RWPE2 (cell line): ENCODE results near the gene MRPS25.

ENCODE experiments used
- ATAC-seq: fragments of 200-7000 bp; cut with Tn5 transposase; 3 replicates; pipeline ENCODE4 v1.9.1; 2021; ENCODE audit warnings: low read depth
- DNase-seq: peaks from one replicate; pipeline ENCODE4 v3.0.0-alpha.2; 2020; ENCODE audit warnings: low spot score
- H3K27ac ChIP-seq: fragments of 450-650 bp; 2 replicates; pipeline ENCODE4 v1.5.1; 2017; ENCODE audit warnings: mild to moderate bottlenecking; ENCODE audit not compliant: poor library complexity, severe bottlenecking
- H3K27me3 ChIP-seq: fragments of 250-450 bp; sonication (Bioruptor Pico); 2 replicates; pipeline ENCODE4 v1.5.1; 2021; ENCODE audit warnings: mild to moderate bottlenecking, moderate library complexity; ENCODE audit not compliant: insufficient read depth, poor library complexity, severe bottlenecking
- H3K36me3 ChIP-seq: fragments of 250-450 bp; sonication (Bioruptor Pico); 2 replicates; pipeline ENCODE4 v1.5.1; 2020; ENCODE audit warnings: low read depth, mild to moderate bottlenecking, moderate library complexity
- H3K4me1 ChIP-seq: fragments of 250-450 bp; sonication (Bioruptor Pico); 2 replicates; pipeline ENCODE4 v1.5.1; 2021; ENCODE audit warnings: mild to moderate bottlenecking, moderate library complexity; ENCODE audit not compliant: insufficient read depth, poor library complexity, severe bottlenecking
- H3K4me3 ChIP-seq: fragments of 250-450 bp; sonication (Bioruptor Pico); 2 replicates; pipeline ENCODE4 v1.5.1; 2021; ENCODE audit warnings: mild to moderate bottlenecking, moderate library complexity; ENCODE audit not compliant: severe bottlenecking
- H3K9me3 ChIP-seq: fragments of 250-450 bp; sonication (Bioruptor Pico); 2 replicates; pipeline ENCODE4 v1.5.1; 2021; ENCODE audit warnings: mild to moderate bottlenecking, moderate library complexity; ENCODE audit not compliant: severe bottlenecking
- TF ChIP-seq, protein P1 (sequence below): fragments of 450-650 bp; IDR thresholded peaks from one replicate; pipeline ENCODE4 v1.5.1; 2017; ENCODE audit warnings: mild to moderate bottlenecking, moderate library complexity; ENCODE audit not compliant: poor library complexity, severe bottlenecking

The MRPS25 gene

DNA sequence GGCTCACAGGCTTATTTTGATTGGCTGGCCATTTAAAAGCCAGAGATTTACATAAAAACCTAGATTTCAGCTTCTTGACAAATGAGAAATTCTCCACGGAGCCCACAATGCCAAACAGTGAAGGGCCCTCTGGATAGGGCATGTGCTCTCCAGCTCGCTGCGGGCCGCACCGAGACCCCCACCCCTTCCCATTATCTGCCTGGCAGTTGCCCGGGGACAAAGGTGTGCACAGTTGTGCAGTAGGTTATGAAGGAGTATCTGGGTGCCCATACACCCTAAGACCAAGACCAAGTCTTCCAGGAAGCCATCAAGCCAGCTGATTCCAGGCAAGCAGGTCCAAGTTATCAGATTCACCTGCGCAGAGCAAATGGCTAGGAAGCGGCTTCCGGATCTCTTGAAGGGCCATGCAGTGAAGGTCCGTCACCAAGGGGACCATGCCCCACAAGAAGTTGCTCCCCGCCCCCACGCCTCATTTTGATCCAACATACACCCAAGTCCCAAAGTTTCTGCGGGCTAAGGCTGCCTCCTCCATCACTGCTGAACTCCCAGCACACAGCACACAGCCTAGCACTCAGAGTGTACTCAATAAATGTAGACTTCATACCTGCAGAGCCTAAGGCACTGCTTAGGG is 1.3 kb downstream of the MRPS25 start:
- Histone ChIP-seq H3K27me3 (no peaks in the 10 kb centered on the region), H3K4me1 (no peaks in the 10 kb centered on the region), H3K27ac (no peak overlapping the region), H3K9me3 (no peaks in the 10 kb centered on the region), H3K4me3 (peak overlapping the region; percentile 63), H3K36me3 (peaks cover 31% of the 10 kb centered on the region)
- TF ChIP-seq, protein P1, sequence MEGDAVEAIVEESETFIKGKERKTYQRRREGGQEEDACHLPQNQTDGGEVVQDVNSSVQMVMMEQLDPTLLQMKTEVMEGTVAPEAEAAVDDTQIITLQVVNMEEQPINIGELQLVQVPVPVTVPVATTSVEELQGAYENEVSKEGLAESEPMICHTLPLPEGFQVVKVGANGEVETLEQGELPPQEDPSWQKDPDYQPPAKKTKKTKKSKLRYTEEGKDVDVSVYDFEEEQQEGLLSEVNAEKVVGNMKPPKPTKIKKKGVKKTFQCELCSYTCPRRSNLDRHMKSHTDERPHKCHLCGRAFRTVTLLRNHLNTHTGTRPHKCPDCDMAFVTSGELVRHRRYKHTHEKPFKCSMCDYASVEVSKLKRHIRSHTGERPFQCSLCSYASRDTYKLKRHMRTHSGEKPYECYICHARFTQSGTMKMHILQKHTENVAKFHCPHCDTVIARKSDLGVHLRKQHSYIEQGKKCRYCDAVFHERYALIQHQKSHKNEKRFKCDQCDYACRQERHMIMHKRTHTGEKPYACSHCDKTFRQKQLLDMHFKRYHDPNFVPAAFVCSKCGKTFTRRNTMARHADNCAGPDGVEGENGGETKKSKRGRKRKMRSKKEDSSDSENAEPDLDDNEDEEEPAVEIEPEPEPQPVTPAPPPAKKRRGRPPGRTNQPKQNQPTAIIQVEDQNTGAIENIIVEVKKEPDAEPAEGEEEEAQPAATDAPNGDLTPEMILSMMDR: no peak
- DNase-seq: no peak
- ATAC-seq: no peak; the same call in 2 of the 3 replicates

DNA sequence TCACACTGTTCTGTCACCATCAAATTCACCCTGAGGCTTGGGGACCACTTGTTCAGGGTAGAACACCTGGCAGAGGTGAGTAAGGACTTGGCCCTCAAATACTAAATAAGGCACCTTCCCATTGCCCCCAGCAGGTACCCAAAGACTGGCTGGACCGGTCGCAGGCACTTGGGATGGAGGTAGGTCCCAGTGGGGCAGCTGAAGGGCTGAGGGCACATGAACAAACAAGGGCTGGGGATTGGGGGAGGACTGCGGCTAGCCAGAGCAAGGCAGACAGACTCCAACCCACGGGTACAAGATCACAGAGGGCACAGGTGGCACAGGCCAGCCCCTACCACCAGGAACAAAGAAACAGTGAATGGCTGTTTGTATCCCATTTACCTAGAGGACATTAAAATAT is 1.9 kb downstream of the MRPS25 start:
- no peak overlapping the region for H3K27ac ChIP-seq
- no peaks in the 10 kb centered on the region for H3K4me1 ChIP-seq
- peaks cover 37% of the 10 kb centered on the region for H3K36me3 ChIP-seq
- no peak overlapping the region for H3K4me3 ChIP-seq
- DNase-seq: no peak
- ATAC-seq: no peak
- H3K9me3 ChIP-seq: no peaks in the 10 kb centered on the region
- no peaks in the 10 kb centered on the region for H3K27me3 ChIP-seq
- TF ChIP-seq, protein P1: no peak

DNA sequence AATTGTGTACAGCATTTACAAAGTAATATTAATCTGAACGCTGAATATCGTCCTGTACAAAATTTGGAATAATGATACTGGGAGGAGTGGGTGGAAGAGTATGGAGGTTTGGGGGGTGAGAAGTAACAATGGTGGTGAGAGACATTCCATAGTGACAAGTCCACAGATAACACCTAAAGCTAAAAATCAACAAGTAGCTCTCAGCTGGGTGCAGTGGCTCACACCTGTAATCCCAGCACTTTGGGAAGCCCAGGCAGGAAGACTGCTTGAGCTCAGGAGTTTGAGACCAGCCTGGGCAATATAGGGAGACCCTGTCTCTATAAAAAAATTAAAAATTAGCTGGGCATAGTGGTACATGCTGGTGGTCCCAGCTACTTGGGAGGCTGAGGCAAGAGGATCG is 5.1 kb downstream of the MRPS25 start:
- Histone ChIP-seq H3K4me1 (no peaks in the 10 kb centered on the region), H3K36me3 (peaks cover 61% of the 10 kb centered on the region), H3K27ac (no peak overlapping the region), H3K9me3 (no peaks in the 10 kb centered on the region), H3K4me3 (no peak overlapping the region), H3K27me3 (no peaks in the 10 kb centered on the region)
- DNase-seq (no peak), ATAC-seq (no peak)
- TF ChIP-seq, protein P1: no peak

DNA sequence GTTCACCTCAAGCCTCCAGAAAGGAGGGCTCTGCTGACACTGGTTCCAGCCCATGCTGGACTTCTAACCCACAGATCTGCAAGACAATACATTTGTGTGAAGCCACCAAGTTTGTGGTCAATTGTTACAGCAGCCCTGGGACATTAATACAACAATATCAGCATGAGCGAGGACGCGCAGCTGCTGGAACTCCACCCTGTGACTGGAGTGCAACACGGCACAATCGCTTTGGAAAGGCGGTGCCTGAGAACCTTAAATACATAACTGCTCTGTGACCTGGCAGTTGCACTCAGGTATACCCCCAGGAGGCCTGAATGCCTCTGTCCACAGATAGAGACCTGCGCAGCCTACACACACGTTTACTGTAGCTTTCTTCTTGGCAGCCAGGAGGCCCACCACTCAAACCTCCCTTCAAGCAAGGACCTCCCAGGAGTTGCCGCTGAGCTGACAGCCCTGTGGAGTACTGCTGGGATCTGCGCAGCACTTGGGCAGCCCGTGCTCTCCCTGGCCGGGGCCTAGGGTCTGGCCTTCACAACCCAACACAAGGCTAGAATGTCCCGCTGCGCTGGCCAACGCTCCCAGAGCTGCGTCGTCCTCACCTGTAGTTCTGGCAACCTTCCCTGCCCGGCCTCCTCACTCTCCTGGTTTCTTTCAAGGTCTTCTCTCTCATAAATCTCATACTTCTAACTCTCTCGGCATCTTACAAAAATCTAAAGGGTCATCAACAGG is 8.3 kb downstream of the MRPS25 start:
- H3K27me3 ChIP-seq: no peaks in the 10 kb centered on the region
- no peak overlapping the region for H3K4me3 ChIP-seq
- H3K9me3 ChIP-seq: no peaks in the 10 kb centered on the region
- peaks cover 84% of the 10 kb centered on the region for H3K36me3 ChIP-seq
- ATAC-seq (no peak), DNase-seq (no peak)
- H3K4me1 ChIP-seq: no peaks in the 10 kb centered on the region
- TF ChIP-seq, protein P1: no peak
- no peak overlapping the region for H3K27ac ChIP-seq
